GM12892 (cell line): ENCODE measurements around the gene MYL2.

Experiments
- POLR2A ChIP-seq: IDR thresholded peaks from 2 replicates; pipeline ENCODE4 v1.6.1; 2011; ENCODE audit warnings: low read depth, low read length, control low read depth
- POLR2AphosphoS5 ChIP-seq: IDR thresholded peaks from 2 replicates; pipeline ENCODE4 v1.6.1; 2011; ENCODE audit warnings: low read depth, low read length, control low read depth
- TAF1 ChIP-seq: IDR thresholded peaks from 2 replicates; pipeline ENCODE4 v1.6.1; 2011; ENCODE audit warnings: low read depth, mild to moderate bottlenecking, control low read depth, low read length, borderline replicate concordance

DNA sequence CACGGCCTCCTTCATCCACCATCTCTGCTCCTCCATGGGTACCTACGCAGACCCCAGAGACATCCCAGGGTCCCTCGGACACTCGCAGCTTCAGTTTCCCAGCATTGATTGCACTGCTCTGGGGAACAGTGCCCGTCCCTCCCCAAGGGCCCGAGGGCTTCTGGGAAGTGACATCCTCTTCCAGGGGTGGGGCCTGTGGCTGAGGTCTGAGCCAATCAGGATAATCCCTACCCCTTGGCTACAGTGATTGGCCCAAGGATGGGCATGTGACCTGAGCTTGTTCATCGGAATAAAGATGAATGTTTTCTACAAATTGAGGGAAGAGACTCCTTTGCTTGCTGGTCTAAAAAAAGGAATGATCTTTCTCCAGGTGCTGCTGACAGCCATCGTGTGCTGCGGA lies 37.3 kb upstream of the MYL2 start:
- TF ChIP-seq POLR2A (no peak), POLR2AphosphoS5 (no peak), TAF1 (no peak)
